Fibroblast of villous mesenchyme (primary cell): ENCODE data around the gene TMEM208. TPM values are rescaled to one million over a fixed set of nuclear protein-coding genes. Genes with fewer than 3 reads are reported as not detected.
A peak's percentile ranks its signal among the peaks of the same experiment; 100 is the strongest.

Source experiments
- DNase-seq: peaks from one replicate; pipeline ENCODE4 v3.0.0-alpha.2; 2010; ENCODE audit warnings: low read depth
- H3K4me3 ChIP-seq: 2 replicates; pipeline ENCODE4 v1.5.1; 2011; ENCODE audit warnings: low read depth, mild to moderate bottlenecking, low read length
- total RNA-seq: library from RNA; depleted of rRNA; stranded (reverse); fragments of >200 nt; gene quantifications from 2 replicates; pipeline ENCODE4 v1.2.3, GENCODE V29; 2012
- TF ChIP-seq, protein P1 (sequence below): IDR thresholded peaks from 2 replicates; pipeline ENCODE4 v1.5.1; 2012; ENCODE audit warnings: low read depth, mild to moderate bottlenecking, low read length; ENCODE audit not compliant: insufficient read depth

The TMEM208 gene
- total RNA-seq, 1 donor: 25.5 TPM

DNA sequence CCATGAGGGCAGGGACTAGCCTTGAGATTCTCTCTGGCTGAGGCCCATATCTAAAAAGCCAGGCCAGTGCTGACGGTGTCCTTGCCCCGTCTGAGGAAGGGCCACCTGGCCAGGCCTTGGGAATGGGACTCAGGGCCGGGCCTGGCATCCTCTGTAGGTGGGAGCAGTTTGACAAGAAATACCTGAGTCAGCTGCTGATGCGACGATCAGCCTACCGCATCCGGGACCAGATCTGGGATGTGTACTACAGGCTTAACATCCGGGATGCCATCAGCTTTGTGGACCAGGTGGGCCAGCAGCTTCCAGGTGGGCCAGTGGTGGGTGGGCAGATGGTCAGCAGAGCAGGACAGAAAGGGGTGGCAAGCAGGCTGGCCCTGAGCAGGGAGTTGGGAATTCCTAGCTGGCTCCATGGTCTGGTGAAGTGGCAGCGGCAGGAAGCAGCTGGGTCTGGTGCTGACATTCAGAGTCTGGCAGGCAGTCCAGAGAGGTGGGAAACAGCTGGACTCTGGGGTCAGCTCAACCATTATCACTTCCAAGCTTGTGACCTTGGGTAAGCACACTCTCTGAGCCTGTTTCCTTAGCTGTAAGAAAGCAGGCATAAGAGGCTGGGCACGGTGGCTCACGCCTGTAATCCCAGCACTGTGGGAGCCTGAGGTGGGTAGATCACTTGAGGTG is 31.4 kb downstream of the TMEM208 start:
- TF ChIP-seq, protein P1, sequence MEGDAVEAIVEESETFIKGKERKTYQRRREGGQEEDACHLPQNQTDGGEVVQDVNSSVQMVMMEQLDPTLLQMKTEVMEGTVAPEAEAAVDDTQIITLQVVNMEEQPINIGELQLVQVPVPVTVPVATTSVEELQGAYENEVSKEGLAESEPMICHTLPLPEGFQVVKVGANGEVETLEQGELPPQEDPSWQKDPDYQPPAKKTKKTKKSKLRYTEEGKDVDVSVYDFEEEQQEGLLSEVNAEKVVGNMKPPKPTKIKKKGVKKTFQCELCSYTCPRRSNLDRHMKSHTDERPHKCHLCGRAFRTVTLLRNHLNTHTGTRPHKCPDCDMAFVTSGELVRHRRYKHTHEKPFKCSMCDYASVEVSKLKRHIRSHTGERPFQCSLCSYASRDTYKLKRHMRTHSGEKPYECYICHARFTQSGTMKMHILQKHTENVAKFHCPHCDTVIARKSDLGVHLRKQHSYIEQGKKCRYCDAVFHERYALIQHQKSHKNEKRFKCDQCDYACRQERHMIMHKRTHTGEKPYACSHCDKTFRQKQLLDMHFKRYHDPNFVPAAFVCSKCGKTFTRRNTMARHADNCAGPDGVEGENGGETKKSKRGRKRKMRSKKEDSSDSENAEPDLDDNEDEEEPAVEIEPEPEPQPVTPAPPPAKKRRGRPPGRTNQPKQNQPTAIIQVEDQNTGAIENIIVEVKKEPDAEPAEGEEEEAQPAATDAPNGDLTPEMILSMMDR: no peak
- DNase-seq: no peak
- H3K4me3 ChIP-seq: no peak overlapping the region

DNA sequence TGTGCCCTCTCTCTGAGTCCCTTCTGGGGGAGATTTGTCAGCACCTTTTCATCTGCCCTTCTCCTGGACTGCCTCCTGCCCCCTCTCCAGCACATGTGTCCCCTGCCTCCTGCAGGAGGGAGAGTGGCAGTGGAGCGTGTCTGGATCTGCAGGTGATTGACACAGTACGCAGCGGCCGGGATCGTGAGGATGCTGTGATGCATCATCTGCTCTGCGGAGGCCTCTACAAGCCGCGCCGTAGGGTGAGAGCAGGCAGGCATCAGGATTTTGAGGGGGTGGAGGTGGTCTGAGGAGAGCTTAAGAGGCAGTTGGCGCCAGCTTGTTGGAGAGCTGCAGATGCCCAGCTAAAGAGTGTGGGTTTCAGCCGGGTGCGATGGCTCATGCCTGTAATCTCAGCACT is 32.8 kb downstream of the TMEM208 start:
- TF ChIP-seq, protein P1: no peak
- DNase-seq: no peak

GRCh38 chr16:67260426-67261063 is 33.6 kb downstream of the TMEM208 start:
- no peak overlapping the region for H3K4me3 ChIP-seq
- TF ChIP-seq, protein P1: peak; percentile 81
- peak; percentile 76 for DNase-seq

More for the DNA sequence above, 32.8 kb downstream of the TMEM208 start:
- H3K4me3 ChIP-seq: no peak overlapping the region

DNA sequence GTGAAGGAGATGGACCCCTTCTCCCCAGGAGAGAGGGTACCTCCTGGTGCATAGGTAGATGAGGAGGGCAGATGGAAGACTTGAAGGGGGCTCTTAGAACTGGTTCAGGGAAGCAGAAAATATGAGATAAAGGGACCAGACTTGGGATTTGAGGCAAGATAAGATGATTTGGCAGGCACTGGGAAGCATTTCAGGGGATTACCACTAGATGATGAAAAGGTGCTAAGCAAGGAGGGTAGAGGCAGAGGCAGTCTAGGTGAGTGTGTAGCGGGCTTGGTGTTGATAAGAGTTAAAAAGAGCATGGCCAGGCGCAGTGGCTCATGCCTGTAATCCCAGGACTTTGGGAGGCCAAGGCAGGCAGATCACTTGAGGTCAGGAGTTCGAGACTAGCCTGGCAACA is 36.3 kb downstream of the TMEM208 start:
- no peak for DNase-seq
- no peak overlapping the region for H3K4me3 ChIP-seq
- TF ChIP-seq, protein P1: no peak

GRCh38 chr16:67264277-67264676 is 37.3 kb downstream of the TMEM208 start:
- TF ChIP-seq, protein P1: peak; percentile 22
- no peak overlapping the region for H3K4me3 ChIP-seq
- no peak for DNase-seq

DNA sequence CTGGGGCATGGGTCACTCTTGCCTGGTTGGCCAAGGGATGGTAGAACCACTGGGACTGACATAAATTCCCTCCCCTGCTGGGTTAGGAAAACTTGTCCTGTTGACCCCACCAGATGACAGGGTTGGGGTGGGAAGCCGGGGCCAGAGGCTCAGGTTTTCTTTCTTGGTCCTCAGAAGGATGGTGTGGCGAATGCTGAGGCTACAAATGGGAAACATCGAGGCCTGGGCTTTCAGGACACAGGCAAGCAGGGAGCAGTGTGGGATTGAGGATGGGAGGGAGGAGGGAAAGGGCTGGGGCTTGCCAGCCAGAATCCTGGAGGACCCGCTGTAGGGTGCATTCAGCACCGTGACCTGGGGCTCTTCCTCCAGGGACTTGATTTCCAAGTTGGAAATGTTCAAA is 37.9 kb downstream of the TMEM208 start:
- no peak for DNase-seq
- TF ChIP-seq, protein P1: no peak
- no peak overlapping the region for H3K4me3 ChIP-seq

DNA sequence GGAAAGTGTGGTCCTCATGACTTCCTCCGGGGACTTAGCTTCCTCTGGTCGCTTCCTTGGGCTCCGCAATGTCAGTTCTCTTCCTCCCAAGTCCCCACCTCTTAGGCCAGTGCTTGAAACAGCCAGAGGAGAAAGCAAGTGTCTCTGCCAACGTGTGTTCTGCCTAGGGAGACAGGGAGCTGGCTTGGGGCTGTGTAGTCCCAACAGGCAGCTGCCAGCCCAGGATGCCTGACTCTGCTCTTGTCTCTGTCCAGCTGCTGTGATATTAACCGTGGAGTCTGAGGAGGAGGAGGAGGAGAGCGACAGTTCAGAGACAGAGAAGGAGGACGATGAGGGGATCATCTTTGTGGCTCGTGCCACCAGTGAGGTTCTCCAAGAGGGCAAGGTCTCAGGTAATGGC is 38.9 kb downstream of the TMEM208 start:
- no peak for DNase-seq
- TF ChIP-seq, protein P1: no peak
- no peak overlapping the region for H3K4me3 ChIP-seq
